GM18511 (cell line): ENCODE results near the gene CDKN2D.
"Not testable (repeated sequence)": the region's sequence is repeated elsewhere in the genome, so short reads cannot be mapped to it uniquely, and the experiment has no call there.

Source experiments
- ATAC-seq: cut with Tn5 transposase; IDR thresholded peaks from one replicate; pipeline ENCODE4 v1.9.1; 2021; ENCODE audit warnings: mild to moderate bottlenecking, moderate library complexity; ENCODE audit not compliant: unreplicated experiment

The CDKN2D gene

DNA sequence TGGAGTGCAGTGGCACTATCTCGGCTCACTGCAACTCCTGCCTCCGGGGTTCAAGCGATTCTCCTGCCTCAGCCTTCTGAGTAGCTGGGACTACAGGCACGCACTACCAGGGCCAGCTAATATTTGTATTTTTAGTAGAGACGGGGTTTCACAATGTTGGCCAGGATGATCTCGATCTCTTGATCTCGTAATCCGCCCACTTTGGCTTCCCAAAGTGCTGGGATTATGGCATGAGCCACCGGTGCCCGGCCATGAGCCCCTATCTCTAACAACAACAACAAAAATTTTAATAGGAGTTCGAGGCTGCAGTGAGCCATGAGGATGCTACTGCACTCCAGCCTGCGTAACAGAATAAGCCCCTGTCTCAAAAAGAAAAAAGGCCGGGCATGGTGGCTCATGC, 13.3 kb upstream of the CDKN2D start:
- no peak for ATAC-seq

DNA sequence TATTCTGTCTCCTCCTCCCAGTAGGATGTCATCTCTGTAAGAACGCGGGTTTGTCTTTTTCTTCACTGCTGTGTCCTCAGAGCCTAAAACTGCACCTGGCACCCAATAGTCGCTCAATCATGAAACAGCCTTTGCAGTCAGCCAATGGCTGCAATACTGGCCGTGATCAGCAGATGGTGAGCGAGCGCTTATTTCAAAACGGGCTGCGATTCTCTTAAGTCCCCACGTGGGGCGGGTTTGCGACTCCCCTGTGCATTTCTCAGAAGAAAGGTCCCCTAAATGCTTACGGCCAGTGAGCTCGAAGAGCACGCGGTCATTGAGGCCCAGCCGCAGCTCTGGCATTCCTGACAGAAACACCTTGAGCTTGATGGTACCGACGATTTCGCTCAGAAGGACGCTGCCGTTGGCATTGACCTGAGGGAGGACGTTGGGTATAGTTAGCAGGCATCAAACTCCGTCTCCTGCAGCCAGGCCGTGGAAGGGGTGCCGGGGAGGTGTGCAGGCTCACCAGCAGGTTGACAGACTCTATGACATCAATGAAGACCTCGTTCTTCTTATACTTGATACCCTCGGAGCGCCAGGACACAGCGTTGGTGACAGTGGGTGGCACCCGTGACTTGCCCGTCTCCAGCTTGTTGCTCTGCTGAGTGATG, 12.3 kb upstream of the CDKN2D start:
- ATAC-seq = no peak

DNA sequence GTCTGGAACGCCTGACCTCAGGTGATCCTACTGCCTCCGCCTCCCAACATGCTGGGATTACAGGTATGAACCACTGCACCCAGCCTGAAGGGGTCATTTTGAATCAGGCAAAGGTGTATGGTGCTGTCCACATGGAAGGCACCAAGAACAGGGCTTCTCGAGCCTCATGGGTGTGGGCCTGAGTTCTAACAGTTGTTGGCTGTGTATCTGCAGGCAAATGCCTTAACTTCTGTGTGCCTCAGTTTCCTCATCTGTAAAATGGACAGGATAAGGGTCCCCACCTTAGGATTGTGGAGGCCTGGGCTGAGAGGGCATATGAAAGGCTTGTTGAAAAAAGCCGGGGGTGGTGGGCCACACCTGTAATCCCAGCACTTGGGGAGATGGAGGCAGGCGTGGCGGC, 9.2 kb upstream of the CDKN2D start:
- ATAC-seq = no peak

DNA sequence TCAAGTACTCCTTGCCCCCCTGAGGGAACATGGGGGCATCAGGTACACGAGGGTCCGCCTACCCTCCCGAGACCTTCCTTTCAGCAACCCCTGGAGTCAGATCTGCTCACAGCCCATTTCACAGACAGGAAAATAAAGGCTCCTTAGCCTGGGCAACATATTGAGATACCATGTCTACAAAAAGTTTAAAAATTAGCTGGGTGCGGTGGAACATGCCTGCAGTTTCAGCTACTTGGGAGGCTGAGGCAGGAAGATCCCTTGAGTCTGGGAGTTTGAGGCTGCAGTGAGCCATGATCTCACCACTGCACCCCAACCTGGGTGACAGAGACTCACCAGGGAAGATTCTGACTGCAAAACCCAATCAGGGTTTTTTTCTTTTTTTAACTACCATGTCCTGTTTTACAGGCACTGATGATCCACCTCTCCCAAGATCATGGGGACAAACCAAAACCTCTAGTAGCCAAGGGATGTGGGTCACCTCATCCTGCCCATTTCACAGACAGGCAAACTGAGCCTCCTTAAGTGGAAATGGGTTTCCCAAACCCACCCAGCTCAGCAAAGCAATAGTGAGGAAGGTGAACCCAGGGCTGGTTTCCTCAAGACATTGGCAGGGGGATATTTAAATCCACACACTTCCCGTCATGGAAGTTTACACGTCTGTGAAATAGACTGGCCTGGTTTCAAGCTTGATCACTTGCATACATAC, 6.4 kb upstream of the CDKN2D start:
- ATAC-seq = no peak

DNA sequence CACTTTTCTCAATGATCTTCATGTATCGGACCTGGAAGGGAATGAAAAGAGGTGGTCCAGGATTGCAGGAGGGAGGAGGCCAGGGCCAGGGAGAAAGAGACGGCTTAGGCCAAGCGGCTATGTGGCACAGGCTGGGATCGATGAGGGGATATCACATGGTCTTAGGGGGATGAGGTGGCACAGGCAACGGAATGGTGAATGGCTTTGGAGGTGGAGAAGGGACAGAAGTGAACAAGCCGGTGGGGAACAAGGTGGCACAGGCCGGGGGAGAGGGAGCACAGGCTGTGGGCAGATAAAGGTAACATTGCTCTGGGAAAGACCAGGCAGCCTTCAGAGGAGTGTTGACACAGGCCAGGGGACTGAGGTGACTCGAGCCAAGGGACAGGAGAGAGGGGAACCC, 5.7 kb upstream of the CDKN2D start:
- ATAC-seq = no peak

DNA sequence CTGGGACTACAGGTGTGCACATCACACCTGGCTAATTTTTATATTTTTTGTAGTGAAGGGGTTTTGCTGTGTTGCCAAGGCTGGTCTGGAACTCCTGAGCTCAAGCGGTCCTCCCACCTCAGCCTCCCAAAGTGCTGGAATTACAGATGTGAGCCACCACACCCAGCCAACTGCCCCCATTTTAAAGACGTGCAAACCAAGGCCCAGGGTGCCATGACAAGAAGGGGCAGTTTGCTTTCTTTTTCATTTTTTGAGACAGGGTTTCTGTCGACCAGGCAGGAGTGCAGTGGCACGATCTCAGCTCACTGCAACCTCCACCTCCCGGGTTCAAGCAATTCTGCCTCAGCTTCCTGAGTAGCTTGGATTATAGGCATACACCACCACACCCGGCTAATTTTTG, 5.0 kb upstream of the CDKN2D start:
- ATAC-seq = not testable (repeated sequence)

DNA sequence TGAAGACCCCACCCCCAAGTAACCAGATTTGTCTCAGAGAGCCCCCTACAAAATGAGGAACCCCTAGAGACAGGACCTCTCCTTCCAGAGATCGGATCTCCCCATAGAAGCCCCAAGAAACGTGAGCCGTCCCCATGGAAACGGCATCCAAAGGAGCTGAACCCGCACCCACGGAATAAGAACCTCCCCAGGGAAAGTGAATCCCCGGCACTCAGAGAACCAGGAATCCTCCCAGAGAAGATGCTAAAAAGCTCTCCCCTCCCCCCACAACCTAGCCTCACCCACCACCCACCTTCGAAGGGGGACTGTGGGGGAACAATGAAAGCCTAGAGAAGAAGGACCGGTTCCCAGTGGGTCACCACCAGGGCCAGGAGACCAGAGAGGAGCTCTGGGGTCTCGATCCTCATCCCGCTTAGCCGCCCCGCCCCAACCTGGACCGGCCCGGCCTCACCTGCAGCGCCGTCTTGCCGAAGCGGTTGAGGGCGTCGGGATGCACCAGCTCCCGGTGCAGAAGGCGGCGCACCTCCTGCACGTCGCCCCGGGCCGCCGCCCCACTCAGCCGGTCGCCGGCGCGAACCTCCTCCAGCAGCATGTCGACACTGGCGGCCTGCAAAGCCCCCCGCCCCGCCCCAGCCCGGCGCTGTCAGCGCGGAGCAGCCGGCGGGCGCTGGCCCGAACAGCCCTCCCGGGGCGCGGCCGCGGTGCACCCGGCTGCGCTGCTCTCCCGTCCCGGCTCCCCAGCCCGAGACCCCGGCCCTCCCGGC, 535 bp downstream of the CDKN2D start:
- ATAC-seq = peak; percentile 1

GRCh38 chr19:10567656-10568055, 1.1 kb downstream of the CDKN2D start:
- ATAC-seq = no peak

DNA sequence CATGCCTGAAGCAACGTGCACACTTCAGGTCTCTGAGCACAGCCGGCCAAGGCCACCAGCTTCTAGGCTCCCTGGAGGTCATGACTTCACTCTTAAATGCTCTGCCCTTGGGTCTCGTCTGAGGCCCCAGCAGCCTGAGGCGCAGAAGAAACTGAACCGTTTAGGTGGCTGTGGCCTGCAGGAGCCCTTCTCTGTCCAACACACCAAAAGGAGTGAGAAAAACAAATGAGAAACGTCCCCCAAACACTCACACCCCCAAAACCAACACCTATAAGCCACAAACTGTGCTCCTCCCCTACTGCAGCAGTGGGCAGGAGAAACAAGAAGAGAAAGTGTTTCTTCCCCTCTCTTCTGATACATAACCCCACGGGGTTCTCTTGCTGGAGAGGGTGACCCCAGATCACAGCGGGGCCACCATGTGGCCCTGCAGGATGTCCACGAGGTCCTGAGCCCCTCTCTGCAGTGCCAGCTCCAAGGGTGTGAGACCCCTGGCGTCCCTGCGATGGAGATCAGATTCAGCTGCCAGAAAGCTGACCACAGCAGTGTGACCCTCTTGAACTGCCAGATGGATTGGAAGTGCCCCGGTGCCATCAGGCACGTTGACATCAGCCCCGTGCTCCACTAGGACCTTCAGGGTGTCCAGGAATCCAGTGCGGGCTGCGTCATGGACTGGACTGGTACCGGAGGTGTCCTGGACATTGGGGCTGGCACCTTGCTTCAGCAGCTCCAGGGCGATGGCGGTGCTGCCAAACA, 1.9 kb downstream of the CDKN2D start:
- ATAC-seq = peak; percentile 21

DNA sequence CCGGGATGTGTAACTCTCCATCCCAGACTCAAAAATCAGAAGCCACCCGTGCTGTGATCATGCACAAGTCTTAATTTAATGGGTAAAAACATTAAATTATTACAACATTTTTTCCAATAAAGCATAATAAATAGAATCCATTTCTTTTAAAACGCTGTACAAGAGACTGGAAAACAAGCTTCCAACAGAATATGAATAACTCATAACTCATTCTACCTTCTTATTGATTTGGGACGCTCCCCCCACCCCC, 2.4 kb downstream of the CDKN2D start:
- ATAC-seq = no peak

DNA sequence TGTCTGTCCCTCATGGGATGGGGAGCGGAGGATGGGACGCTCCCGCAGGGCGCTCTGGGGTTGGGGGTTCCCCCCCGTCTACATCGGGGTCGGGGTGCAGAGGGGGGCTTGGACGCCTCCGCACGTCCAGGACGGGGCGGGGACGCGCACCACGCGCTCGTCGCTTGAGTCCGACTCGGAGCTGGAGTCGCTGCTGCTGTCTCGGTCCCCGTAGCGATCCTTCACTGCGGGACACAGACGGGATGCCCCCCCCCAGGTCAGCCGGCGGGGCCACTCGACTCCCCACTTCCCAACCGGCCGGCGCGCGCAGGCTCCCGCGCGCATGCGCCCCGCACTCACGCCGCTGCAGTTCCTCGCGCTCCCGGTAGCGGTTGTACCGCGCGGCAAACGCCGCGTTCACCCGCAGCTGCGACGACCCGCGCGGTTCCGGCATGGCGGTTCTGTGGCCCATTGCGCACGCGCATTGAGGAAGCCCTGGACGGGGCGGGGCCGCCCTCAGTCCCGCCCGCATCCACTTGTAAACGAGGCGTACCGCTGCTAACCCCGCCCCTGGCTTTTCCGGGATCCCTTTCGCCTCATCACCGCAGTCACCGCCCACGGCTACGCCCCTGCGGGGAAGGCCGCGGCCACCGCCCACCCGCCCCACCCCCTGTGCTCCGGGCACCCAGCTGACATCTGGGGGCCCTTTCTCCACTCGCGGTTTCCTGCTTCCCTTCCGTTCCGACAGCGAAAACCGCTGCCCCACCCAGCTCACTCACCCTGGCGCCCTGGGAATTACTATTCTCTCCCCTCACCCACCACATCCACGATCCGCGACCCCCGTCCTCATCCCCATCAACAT, 3.0 kb downstream of the CDKN2D start, which contains the start of gene KRI1:
Gene KRI1, minus strand, starts transcription at position 444 of the 841 bp plus-strand sequence. Its CDS starts 11 bp downstream, at position 433.
- ATAC-seq = peak; percentile 42

DNA sequence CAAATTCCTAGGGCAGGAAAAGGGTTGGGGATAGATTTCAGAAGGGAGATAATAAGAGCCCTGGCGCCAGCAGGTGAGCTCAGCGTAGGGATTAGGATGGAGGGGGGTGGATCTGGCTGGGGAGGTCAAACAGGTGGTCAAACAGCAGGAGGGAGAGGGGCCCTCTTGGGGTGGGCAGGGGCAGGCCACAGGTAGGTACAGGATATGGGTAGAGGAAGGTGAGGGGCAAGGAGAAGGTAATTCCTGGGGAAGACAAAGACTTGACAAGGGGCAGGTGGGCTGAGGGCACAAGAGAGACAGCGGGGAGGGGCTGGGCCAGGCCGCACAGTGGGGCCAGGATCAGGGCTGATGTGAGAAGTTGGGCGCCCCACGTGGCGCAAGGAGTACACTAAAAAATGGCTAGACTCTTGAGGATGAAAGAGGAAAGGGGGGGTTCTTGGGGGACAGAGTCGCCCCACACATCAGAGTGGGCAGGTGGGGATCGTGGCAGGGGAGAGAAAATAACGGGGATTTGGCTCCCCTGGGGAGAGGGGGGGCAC, 3.7 kb downstream of the CDKN2D start:
- no peak for ATAC-seq

DNA sequence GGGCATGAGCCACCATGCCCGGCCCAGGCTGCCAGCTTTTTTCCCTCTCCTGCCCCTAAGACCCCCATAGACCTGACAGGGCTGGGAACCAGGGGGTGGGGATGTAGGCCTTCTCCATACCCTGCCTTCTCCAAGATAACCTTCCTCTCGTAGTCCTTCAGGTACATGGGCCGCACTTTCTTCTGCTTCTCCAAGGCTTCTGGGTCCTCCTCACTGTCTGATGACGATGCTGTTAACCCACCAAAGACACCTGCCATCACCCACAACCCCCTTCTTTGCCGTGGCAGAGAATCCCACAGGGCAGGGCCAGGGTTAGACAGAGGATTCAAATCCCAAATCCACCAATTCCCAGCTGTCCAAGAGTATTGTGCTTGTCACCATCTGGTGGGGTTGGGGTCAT, 6.2 kb downstream of the CDKN2D start:
- no peak for ATAC-seq

GRCh38 chr19:10560154-10560553, 8.6 kb downstream of the CDKN2D start:
- no peak for ATAC-seq

DNA sequence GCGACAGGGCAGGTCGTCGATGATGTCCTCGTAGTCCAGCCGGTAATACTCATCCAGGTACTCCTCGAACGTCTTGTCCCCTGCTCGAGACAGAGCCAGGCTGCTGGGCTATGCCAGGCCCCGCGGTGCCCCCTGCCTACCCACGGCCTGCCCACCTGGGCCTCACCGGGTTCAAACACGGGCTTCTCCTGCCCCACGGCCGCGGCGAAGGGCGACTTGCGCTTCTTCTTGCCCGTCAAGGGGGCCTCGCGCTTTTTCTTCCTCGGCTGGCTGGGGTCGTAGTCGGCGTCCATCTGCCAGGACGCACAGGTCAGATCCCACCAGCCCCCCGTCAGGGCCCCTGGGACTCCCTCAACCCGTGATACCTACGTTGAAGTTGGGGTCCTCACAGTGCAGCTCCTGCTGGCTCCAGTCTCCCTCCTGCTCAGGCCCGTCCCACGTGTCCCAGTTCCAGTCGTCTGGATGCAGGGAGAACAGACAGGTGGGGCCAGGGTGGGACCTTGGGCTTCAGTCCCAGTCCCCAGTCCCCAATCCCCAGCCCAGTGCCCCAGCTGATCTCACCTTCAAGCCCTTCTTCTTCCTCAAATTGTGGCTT, 11.1 kb downstream of the CDKN2D start:
- ATAC-seq = no peak

DNA sequence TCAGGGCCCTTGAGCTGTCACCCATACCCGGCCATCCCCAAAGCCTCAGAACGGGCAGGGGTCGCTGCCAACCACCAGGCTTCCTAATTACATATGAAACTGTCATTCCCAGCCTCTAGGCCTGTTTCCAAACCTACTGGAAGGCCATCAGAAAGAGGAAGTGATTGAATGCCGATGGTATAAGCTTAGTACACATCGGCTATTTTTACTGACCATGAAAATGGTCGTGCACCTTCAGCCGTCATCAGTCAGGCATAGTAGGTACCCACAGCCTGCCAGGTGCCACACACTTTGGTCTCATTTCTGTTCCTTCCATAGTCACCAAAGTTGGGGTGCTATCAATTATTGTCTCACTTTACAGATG, 13.2 kb downstream of the CDKN2D start:
- no peak for ATAC-seq

DNA sequence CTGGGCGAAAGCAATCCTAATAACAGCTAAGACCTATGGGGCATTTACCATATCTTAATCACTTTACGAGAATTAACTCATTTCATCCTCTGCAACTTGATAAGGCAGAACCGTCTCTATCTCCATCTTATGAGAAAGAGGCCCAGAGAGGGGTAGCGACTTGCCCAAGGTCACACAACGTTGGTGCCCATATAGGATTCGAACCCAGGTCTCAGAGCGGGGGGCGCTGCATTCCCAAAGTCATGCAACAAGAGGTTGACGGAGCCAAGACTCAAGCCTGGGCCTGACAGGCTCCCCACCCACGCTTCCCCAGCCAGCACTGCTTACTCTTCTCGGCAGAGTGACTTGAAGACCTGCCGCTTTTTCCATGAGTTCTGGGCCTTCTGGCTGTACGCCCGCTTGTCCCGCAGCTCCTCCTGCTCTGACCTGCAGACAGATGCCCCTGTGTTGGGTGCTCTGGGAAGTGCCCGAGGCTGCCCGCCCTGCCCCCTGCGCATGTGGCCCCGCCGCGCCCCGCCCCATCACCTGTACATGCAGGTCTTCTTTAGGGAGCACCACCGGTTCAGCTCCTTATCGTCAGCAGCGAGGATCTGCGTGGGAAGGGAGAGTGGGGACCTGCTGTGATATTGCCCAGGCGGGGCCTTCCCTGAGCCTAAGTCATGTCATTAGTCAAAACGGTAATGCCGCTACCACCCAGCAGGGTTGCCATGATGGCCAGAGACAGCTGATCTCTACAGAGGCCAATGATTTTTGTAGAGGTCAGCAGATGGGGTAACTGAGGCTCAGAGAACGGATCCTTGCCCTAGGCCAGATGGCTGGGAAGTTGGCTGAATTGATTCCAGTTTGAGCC, 13.8 kb downstream of the CDKN2D start:
- ATAC-seq = no peak

GRCh38 chr19:10553943-10554381, 14.8 kb downstream of the CDKN2D start:
- ATAC-seq = peak; percentile 74

DNA sequence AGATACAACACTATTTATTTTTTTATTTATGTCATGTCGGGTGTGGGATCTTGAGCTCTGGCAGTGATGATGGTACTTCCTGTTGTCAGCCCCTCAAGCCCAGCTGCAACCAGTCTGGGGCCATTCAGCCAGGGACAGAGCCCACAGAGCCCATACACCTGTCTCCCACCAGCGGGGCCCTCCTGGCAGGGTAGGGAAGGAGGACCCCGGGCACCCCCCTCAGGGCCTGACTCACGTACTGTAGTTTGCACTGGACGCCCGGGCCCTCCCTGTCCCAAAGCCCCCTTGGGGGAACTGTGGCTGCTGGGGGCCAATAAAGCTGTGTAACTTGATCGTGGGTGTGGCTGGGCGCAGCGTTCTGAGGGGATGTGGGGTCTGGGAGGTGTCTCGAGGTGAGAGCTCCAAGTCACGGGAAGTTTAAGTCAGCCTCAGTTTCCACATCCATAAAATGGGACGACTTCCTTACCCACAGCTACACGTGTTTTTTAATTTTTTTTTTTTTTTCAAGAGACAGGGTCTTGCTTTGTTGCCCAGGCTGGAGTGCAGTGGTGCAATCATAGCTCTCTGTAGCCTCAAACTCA, 15.6 kb downstream of the CDKN2D start:
- no peak for ATAC-seq
